HUDEP-2 (cell line): ENCODE results near the gene HSBP1L1.
"Not testable (repeated sequence)": the region's sequence is repeated elsewhere in the genome, so short reads cannot be mapped to it uniquely, and the experiment has no call there.

Experiments
- DNase-seq, 76 experiments: peaks; one replicate each; lab custom pipeline; 2025; ENCODE audit not compliant: unreplicated experiment in 76 of 76; lab: John Stamatoyannopoulos, UW

The HSBP1L1 gene

GRCh38 chr18:79980585-79980984 lies 16.1 kb downstream of the HSBP1L1 start:
- DNase-seq, result no peak

- DNase-seq, result peak in 12 of 76 experiments; percentile 3 to 44 (median 25)
Measured at GRCh38 chr18:79982736-79983135, 18.3 kb downstream of the HSBP1L1 start.

GRCh38 chr18:79983253-79983652 lies 18.8 kb downstream of the HSBP1L1 start:
- DNase-seq, result no peak

- no peak for DNase-seq
Measured at GRCh38 chr18:79983793-79984192, 19.4 kb downstream of the HSBP1L1 start.

- no peak for DNase-seq
Measured at GRCh38 chr18:79985172-79985571, 20.7 kb downstream of the HSBP1L1 start.

- no peak for DNase-seq
Measured at GRCh38 chr18:79986726-79987125, 22.3 kb downstream of the HSBP1L1 start.

GRCh38 chr18:79987566-79987965 lies 23.1 kb downstream of the HSBP1L1 start:
- DNase-seq, result no peak

- peak in 51 of 76 experiments; percentile 3 to 79 (median 50) for DNase-seq
Measured at GRCh38 chr18:79988071-79988450, 23.6 kb downstream of the HSBP1L1 start.

- peak in 72 of 76 experiments; percentile 26 to 91 (median 72) for DNase-seq
Measured at GRCh38 chr18:79988451-79989194, 24.2 kb downstream of the HSBP1L1 start, which contains the start of gene TXNL4A. TSS of gene TXNL4A (minus strand) at chr18:79988563. CDS start at chr18:79988392, 171 bp downstream.

- no peak for DNase-seq
Measured at GRCh38 chr18:79989195-79989497, 24.7 kb downstream of the HSBP1L1 start.

- no peak for DNase-seq
Measured at GRCh38 chr18:79991494-79991893, 27.1 kb downstream of the HSBP1L1 start.

GRCh38 chr18:79999701-80000100 lies 35.3 kb downstream of the HSBP1L1 start:
- DNase-seq, result not testable (repeated sequence)

GRCh38 chr18:80000877-80001276 lies 36.4 kb downstream of the HSBP1L1 start:
- no peak for DNase-seq

GRCh38 chr18:80002468-80002867 lies 38.0 kb downstream of the HSBP1L1 start:
- DNase-seq, result no peak

GRCh38 chr18:80004600-80005342 lies 40.3 kb downstream of the HSBP1L1 start:
- DNase-seq, result no peak

- DNase-seq, result no peak
Measured at GRCh38 chr18:80006724-80007123, 42.3 kb downstream of the HSBP1L1 start.

- DNase-seq, result peak in 19 of 76 experiments; percentile 2 to 70 (median 30)
Measured at GRCh38 chr18:80009661-80010550, 45.5 kb downstream of the HSBP1L1 start.

GRCh38 chr18:80010551-80010906 lies 46.1 kb downstream of the HSBP1L1 start:
- DNase-seq, result no peak

- not testable (repeated sequence) for DNase-seq
Measured at GRCh38 chr18:80011496-80012137, 47.2 kb downstream of the HSBP1L1 start.

GRCh38 chr18:80012714-80013113 lies 48.3 kb downstream of the HSBP1L1 start:
- DNase-seq, result no peak
